ENCODE results near the gene KCTD12. TPM values are rescaled to one million over a fixed set of nuclear protein-coding genes. Genes with fewer than 3 reads are reported as not detected.

Gene KCTD12
- total RNA-seq, 1 donor from 2014 or later, result 15.3 TPM

DNA sequence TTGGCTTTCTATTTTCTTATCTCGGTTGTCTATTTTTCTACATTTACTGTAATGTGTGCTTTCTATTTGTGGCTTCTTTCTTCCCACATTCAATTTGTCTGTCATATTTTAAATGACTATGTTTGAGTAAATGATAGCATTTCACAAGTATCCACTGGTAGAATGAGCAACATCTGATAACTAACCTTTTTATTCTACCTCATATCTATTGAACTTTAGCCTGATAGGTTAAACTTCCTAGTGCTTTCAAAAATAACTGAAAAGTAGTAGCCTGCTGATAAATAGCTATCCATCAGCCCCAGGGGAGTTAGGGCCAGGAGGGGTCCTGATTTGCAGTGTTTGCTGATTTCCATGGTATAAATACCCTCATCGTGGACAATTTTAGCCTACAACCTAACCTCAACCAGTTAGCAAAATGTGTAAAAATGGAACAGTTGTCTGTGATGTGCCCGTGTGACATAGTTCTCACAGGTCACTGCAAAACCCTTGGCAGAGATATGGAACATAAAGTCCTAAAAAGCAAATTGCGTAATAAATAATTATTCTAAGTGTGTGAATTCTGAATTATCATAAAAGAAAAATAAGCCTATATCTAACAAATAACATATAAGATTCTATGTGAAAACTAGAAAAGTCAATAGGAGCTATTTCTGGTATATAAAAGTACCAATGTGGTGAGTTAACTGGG, 32.1 kb downstream of the KCTD12 start:
- FAIRE-seq (no peak), DNase-seq (ENCODE audit: low read depth) (peak; percentile 18)
- H3K36me3 ChIP-seq (ENCODE audit: control insufficient read depth, insufficient read depth, low read length), result no peaks in the 10 kb centered on the region
- H3K4me3 ChIP-seq (ENCODE audit: low read depth, low read length), result no peak overlapping the region
- H3K27me3 ChIP-seq (ENCODE audit: control insufficient read depth, insufficient read depth, low read length), result no peaks in the 10 kb centered on the region
- TF ChIP-seq, protein P1, sequence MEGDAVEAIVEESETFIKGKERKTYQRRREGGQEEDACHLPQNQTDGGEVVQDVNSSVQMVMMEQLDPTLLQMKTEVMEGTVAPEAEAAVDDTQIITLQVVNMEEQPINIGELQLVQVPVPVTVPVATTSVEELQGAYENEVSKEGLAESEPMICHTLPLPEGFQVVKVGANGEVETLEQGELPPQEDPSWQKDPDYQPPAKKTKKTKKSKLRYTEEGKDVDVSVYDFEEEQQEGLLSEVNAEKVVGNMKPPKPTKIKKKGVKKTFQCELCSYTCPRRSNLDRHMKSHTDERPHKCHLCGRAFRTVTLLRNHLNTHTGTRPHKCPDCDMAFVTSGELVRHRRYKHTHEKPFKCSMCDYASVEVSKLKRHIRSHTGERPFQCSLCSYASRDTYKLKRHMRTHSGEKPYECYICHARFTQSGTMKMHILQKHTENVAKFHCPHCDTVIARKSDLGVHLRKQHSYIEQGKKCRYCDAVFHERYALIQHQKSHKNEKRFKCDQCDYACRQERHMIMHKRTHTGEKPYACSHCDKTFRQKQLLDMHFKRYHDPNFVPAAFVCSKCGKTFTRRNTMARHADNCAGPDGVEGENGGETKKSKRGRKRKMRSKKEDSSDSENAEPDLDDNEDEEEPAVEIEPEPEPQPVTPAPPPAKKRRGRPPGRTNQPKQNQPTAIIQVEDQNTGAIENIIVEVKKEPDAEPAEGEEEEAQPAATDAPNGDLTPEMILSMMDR (IDR thresholded peaks at IDR 0.05; ENCODE audit: insufficient read depth, low read length, severe bottlenecking), result no peak

DNA sequence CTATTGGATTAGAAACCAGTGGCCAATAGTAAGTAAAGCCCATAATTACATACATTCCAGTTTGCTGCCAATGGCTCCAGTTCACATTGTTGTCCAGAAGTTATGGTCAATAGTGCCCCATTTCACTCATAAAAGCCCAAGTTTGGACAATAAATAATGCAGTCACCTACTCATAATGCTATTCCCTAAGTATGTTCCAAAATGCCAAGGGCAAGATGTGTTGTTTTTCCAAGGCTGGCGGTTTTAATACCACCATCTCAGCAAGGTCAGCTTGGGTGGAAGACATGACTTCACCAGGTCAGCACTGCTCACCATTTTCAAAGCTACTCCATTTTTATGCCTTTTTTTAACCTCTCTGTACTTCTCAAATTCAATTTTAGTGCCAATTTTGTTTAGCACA, 32.7 kb downstream of the KCTD12 start:
- no peaks in the 10 kb centered on the region for H3K36me3 ChIP-seq (ENCODE audit: control insufficient read depth, insufficient read depth, low read length)
- DNase-seq (ENCODE audit: low read depth) (peak; percentile 25), FAIRE-seq (no peak)
- no peaks in the 10 kb centered on the region for H3K27me3 ChIP-seq (ENCODE audit: control insufficient read depth, insufficient read depth, low read length)
- TF ChIP-seq, protein P1 (IDR thresholded peaks at IDR 0.05; ENCODE audit: insufficient read depth, low read length, severe bottlenecking), result no peak
- H3K4me3 ChIP-seq (ENCODE audit: low read depth, low read length), result no peak overlapping the region

DNA sequence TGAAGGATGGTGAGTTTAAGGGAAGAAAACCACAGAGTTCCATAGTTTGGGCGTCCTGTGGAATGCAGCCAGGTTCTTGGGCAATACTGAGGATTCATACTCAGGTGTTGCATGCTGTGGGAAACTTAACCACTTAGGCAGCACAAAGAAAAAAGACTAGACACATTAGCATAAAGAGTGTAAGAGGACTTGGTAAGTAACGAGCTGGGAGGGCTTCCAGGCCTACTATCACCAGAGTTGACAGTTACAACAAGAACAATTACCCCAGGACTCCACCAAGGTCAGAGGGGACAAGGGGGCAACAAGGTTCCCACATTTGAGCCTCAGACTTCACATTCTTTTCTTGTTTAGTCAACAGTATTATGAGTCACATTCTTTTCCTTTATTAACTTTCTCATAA, 33.2 kb downstream of the KCTD12 start:
- FAIRE-seq (peak; percentile 83), DNase-seq (ENCODE audit: low read depth) (peak; percentile 94)
- Histone ChIP-seq H3K36me3 (ENCODE audit: control insufficient read depth, insufficient read depth, low read length) (no peaks in the 10 kb centered on the region), H3K27me3 (ENCODE audit: control insufficient read depth, insufficient read depth, low read length) (no peaks in the 10 kb centered on the region), H3K4me3 (ENCODE audit: low read depth, low read length) (no peak overlapping the region)
- TF ChIP-seq, protein P1 (IDR thresholded peaks at IDR 0.05; ENCODE audit: insufficient read depth, low read length, severe bottlenecking), result no peak

DNA sequence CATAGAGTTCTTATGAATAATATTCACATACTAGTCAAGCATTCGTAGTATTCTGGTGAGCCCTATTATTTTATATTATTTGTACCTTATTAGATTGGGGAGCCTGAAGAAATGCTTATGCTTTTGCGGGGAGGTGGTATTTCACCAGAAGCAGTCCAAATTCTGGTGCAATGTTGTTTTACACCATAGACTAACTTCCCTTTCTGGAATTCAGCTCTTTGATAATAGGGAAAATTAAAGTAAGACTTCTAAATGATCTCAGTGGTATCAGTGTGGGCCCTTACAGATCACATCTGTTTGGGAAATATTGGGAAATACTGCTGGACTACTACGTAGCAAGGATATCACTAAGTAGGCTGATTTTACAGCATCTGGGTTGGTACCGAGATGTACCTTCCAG, 34.2 kb downstream of the KCTD12 start:
- Histone ChIP-seq H3K27me3 (ENCODE audit: control insufficient read depth, insufficient read depth, low read length) (no peaks in the 10 kb centered on the region), H3K4me3 (ENCODE audit: low read depth, low read length) (no peak overlapping the region), H3K36me3 (ENCODE audit: control insufficient read depth, insufficient read depth, low read length) (no peaks in the 10 kb centered on the region)
- TF ChIP-seq, protein P1 (IDR thresholded peaks at IDR 0.05; ENCODE audit: insufficient read depth, low read length, severe bottlenecking), result no peak
- DNase-seq (ENCODE audit: low read depth) (no peak), FAIRE-seq (no peak)

DNA sequence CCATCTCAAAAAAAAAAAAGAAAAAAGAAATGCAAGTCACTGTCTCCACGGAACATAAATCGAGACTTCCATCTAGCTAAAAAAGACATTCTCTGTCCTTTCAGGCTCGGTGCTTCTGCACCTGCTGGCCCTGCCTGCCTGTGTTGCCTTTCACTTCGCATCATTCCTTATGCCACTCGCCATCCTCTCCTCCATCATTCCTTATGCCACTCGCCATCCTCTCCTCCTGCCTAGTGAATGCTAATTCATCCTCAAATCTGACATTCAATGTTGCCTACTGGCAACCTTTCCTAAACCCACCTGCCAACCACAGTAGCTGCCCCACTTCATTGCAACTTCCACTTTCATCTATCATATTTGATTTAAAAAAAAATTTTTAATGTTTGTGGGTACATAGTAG, 36.7 kb downstream of the KCTD12 start:
- DNase-seq (ENCODE audit: low read depth) (no peak), FAIRE-seq (no peak)
- H3K36me3 ChIP-seq (ENCODE audit: control insufficient read depth, insufficient read depth, low read length), result no peaks in the 10 kb centered on the region
- TF ChIP-seq, protein P1 (IDR thresholded peaks at IDR 0.05; ENCODE audit: insufficient read depth, low read length, severe bottlenecking), result no peak
- H3K4me3 ChIP-seq (ENCODE audit: low read depth, low read length), result no peak overlapping the region
- H3K27me3 ChIP-seq (ENCODE audit: control insufficient read depth, insufficient read depth, low read length), result no peaks in the 10 kb centered on the region

DNA sequence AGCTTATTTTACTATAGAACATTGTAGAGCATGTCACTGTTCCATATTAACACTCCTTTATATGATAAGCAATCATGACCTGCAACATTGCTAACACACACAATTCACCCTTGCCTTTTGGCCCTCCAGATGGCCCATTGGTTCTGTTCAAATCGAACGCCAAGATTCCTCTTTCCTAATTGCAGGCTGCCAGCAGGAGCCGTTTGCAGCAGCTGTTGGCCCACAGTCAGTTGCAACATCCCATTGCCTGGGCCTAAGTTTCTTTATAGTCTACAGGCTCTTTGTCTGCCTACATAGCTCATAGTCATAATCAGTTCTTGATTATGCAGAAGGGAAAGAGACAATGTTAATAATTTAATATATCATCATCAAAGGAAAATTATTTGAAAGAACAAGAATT, 37.6 kb downstream of the KCTD12 start:
- DNase-seq (ENCODE audit: low read depth) (no peak), FAIRE-seq (no peak)
- H3K36me3 ChIP-seq (ENCODE audit: control insufficient read depth, insufficient read depth, low read length), result no peaks in the 10 kb centered on the region
- TF ChIP-seq, protein P1 (IDR thresholded peaks at IDR 0.05; ENCODE audit: insufficient read depth, low read length, severe bottlenecking), result no peak
- H3K27me3 ChIP-seq (ENCODE audit: control insufficient read depth, insufficient read depth, low read length), result no peaks in the 10 kb centered on the region
- H3K4me3 ChIP-seq (ENCODE audit: low read depth, low read length), result no peak overlapping the region
